Activated CD4-positive, alpha-beta T cell treated with anti-CD3 and anti-CD28 coated beads, Interleukin-2, amount 10 ng/mL, durations not matched to agents 7 days and 5 days (primary cell): Measurements from ENCODE around the gene PHACTR1. TPM values are rescaled to one million over a fixed set of nuclear protein-coding genes. Genes with fewer than 3 reads are reported as not detected.

Experiments used
- CTCF ChIA-PET: fragments of 350-600 bp; sonication (Branson Sonifier 250); formaldehyde crosslinking; loops from one replicate; lab custom pipeline; 2021; ENCODE audit warnings: antibody characterized with exemption; lab: Charles Lee
- POLR2A ChIA-PET: fragments of 350-600 bp; sonication (Branson Sonifier 250); formaldehyde crosslinking; loops from one replicate; lab custom pipeline; 2021; ENCODE audit warnings: antibody characterized with exemption; lab: Charles Lee
- DNase-seq: peaks from one replicate; pipeline ENCODE4 v3.0.0-alpha.2; 2020
- H3K27ac Mint-ChIP-seq: one replicate; pipeline ENCODE4 v1.8.0; 2021; ENCODE audit warnings: mild to moderate bottlenecking, moderate library complexity, mixed read lengths
- H3K27me3 Mint-ChIP-seq: one replicate; pipeline ENCODE4 v1.8.0; 2021; ENCODE audit warnings: mixed read lengths
- H3K36me3 Mint-ChIP-seq: one replicate; pipeline ENCODE4 v1.8.0; 2021; ENCODE audit warnings: low read depth, mixed read lengths
- H3K4me1 Mint-ChIP-seq: one replicate; pipeline ENCODE4 v1.8.0; 2021; ENCODE audit warnings: mixed read lengths
- H3K4me3 Mint-ChIP-seq: one replicate; pipeline ENCODE4 v1.8.0; 2021; ENCODE audit warnings: mild to moderate bottlenecking, moderate library complexity, mixed read lengths
- H3K9me3 Mint-ChIP-seq: one replicate; pipeline ENCODE4 v1.8.0; 2021; ENCODE audit warnings: mixed read lengths
- total RNA-seq, 2 experiments: library from RNA; stranded (reverse); gene quantifications; one replicate each; pipeline ENCODE4 v1.2.3, GENCODE V29; 2021

PHACTR1 gene
- total RNA-seq, 2 experiments from 2014 or later = 0.19 to 0.32 TPM

DNA sequence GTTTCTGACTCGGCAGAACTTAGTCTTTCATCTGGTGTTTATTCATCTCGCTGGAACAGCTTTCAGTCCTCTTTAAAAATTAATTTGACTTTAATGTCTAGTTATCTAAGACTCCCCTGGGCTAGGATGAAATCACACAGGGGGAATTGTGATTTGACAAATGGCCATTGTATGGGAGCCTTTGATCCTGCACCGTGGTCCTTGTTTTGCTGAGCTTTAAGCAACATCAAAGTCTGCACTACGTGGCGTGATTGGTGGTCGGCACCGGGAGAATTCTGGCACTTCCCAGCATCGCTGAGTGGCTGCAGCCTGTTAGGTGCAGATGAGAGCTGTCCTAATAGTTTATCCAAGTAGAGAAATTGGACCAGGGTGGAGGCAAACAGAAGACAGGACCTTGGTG lies 464.8 kb downstream of the PHACTR1 start:
- no peak overlapping the region for H3K4me3 Mint-ChIP-seq
- no peaks in the 10 kb centered on the region for H3K36me3 Mint-ChIP-seq
- H3K27me3 Mint-ChIP-seq = peaks cover 6% of the 10 kb centered on the region
- H3K9me3 Mint-ChIP-seq = no peaks in the 10 kb centered on the region
- no peak for DNase-seq
- H3K4me1 Mint-ChIP-seq = peaks cover 14% of the 10 kb centered on the region
- H3K27ac Mint-ChIP-seq = no peak overlapping the region
- POLR2A ChIA-PET = no interaction called here
- CTCF ChIA-PET = no interaction called here

DNA sequence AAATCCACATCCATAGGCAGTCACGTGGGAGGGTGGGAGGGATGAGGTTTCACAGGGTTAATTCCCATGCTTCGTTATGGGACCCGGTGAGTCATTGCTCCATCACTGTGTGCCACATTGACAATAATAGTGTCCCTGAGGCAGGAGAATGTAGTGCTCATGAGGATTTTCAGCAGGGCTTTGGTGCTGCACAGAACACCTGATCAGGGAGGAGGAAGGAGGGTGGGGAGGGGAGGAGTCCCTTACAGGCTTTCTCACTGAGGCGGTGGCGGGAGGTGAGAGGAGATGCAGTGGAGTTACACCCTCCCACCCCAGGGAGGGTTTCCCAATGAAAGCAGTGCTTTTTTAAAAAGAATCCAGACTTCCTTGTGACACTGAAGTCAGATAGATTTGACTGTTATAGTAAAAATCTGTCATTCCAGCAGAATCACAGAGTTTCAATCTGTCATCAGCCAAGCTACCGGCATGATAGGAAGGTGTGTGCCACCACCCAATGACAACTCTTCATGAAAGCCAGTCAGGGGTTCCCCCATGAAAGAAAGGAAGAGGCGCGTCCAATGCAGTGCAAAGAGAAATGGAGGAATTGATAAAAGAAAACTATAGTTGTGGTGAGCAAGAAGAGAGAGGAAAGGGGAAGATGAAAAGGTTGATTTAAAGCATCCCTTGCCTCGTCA lies 467.0 kb downstream of the PHACTR1 start:
- ChIA-PET CTCF (no interaction called here), POLR2A (no interaction called here)
- peaks cover 8% of the 10 kb centered on the region for H3K4me1 Mint-ChIP-seq
- DNase-seq = no peak
- no peak overlapping the region for H3K27ac Mint-ChIP-seq
- H3K9me3 Mint-ChIP-seq = no peaks in the 10 kb centered on the region
- H3K27me3 Mint-ChIP-seq = peaks cover 8% of the 10 kb centered on the region
- no peaks in the 10 kb centered on the region for H3K36me3 Mint-ChIP-seq
- no peak overlapping the region for H3K4me3 Mint-ChIP-seq

- peaks cover 5% of the 10 kb centered on the region for H3K4me1 Mint-ChIP-seq
- H3K27ac Mint-ChIP-seq = no peak overlapping the region
- H3K36me3 Mint-ChIP-seq = no peaks in the 10 kb centered on the region
- ChIA-PET POLR2A (no interaction called here), CTCF (no interaction called here)
- DNase-seq = no peak
- no peaks in the 10 kb centered on the region for H3K9me3 Mint-ChIP-seq
- H3K4me3 Mint-ChIP-seq = no peak overlapping the region
- H3K27me3 Mint-ChIP-seq = peaks cover 10% of the 10 kb centered on the region
Measured at GRCh38 chr6:13184089-13184468, 467.5 kb downstream of the PHACTR1 start.

DNA sequence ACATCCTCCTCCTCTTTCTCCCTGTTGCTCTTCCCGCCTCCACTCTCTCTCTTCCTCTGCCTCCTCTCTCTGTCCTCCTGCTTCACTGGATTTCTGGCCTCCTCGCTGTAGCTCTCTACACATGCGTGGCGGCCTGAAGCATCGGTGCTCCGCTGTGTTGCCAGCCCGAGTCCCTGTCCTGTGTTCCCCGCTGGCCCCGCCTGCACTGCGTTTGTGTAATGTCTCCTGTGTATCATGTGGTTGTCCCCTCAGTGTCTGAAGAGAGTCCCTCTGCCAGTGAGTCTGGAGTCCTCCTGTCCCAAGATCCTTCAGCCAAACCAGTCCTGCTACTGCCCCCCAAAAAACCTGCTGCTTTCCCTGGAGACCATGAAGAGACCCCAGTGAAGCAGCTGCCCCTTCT lies 468.0 kb downstream of the PHACTR1 start:
- ChIA-PET POLR2A (no interaction called here), CTCF (no interaction called here)
- Mint-ChIP-seq H3K4me1 (peaks cover 4% of the 10 kb centered on the region), H3K27ac (no peak overlapping the region), H3K27me3 (peaks cover 10% of the 10 kb centered on the region), H3K4me3 (no peak overlapping the region), H3K36me3 (no peaks in the 10 kb centered on the region), H3K9me3 (no peaks in the 10 kb centered on the region)
- DNase-seq = no peak

DNA sequence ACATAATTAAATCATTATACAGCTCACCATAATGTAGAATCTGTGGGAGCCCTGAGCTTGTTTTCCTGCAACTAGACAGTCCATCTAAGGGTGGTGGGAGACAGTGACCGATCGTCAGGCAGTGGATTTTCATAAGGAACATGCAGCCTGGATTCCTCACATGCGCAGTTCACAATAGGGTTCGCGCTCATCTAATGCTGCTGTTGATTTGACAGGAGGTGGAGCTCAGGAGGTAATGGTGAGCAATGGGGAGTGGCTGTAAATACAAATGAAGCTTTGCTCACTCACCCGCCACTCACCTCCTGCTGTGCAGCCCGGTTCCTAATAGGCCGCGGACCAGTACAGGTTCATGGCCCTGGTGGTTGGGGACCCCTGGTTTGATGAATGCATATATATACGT lies 470.3 kb downstream of the PHACTR1 start:
- no peak overlapping the region for H3K4me3 Mint-ChIP-seq
- H3K36me3 Mint-ChIP-seq = no peaks in the 10 kb centered on the region
- ChIA-PET POLR2A (no interaction called here), CTCF (interaction anchor here (1.0 to 1.3 kb wide), 2 partner anchors 9 to 10 kb away, joined by 3 to 4 read pairs; no protein-coding TSS in a partner anchor)
- no peaks in the 10 kb centered on the region for H3K9me3 Mint-ChIP-seq
- H3K4me1 Mint-ChIP-seq = peaks cover 4% of the 10 kb centered on the region
- no peak overlapping the region for H3K27ac Mint-ChIP-seq
- DNase-seq = no peak
- H3K27me3 Mint-ChIP-seq = peaks cover 10% of the 10 kb centered on the region

GRCh38 chr6:13187692-13188091 lies 471.1 kb downstream of the PHACTR1 start:
- DNase-seq = no peak
- ChIA-PET CTCF (interaction anchor here (1.0 to 1.3 kb wide), 2 partner anchors 10 kb away, joined by 3 to 4 read pairs; no protein-coding TSS in a partner anchor), POLR2A (no interaction called here)
- no peak overlapping the region for H3K4me3 Mint-ChIP-seq
- H3K27me3 Mint-ChIP-seq = peaks cover 13% of the 10 kb centered on the region
- no peaks in the 10 kb centered on the region for H3K9me3 Mint-ChIP-seq
- H3K4me1 Mint-ChIP-seq = peaks cover 4% of the 10 kb centered on the region
- no peak overlapping the region for H3K27ac Mint-ChIP-seq
- no peaks in the 10 kb centered on the region for H3K36me3 Mint-ChIP-seq

DNA sequence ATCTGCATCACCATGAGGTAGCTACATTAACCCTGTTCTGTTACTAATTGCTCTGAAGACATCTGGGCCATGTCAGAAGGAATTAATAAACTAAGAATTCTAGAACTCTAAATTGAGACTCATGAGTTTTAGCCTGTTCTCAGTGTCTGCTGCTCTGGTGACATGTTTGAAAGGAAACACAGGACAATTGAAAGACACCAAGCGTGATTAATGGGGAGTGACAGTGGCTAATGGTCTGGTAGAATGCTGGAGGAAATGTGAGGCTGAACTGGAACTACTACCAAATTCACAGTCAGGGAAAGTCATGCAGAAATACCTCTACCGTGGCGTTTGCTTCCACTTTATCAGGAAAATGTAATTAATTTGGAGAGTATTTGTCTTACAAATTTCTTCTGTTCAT lies 471.7 kb downstream of the PHACTR1 start:
- H3K9me3 Mint-ChIP-seq = no peaks in the 10 kb centered on the region
- H3K36me3 Mint-ChIP-seq = no peaks in the 10 kb centered on the region
- H3K27me3 Mint-ChIP-seq = peaks cover 13% of the 10 kb centered on the region
- no peak for DNase-seq
- H3K27ac Mint-ChIP-seq = no peak overlapping the region
- H3K4me1 Mint-ChIP-seq = peaks cover 4% of the 10 kb centered on the region
- POLR2A ChIA-PET = no interaction called here
- CTCF ChIA-PET = interaction anchor here (1.3 kb wide), 1 partner anchor 10 kb away, joined by 3 read pairs; no protein-coding TSS in a partner anchor
- H3K4me3 Mint-ChIP-seq = no peak overlapping the region

- Mint-ChIP-seq H3K4me1 (no peaks in the 10 kb centered on the region), H3K4me3 (no peak overlapping the region), H3K36me3 (no peaks in the 10 kb centered on the region), H3K9me3 (no peaks in the 10 kb centered on the region), H3K27ac (no peak overlapping the region), H3K27me3 (peaks cover 10% of the 10 kb centered on the region)
- DNase-seq = no peak
- CTCF ChIA-PET = interaction anchor here (0.6 to 0.7 kb wide), 2 partner anchors 19 to 51 kb away, joined by 3 to 4 read pairs; no protein-coding TSS in a partner anchor
- POLR2A ChIA-PET = no interaction called here
Measured at GRCh38 chr6:13189710-13190109, 473.1 kb downstream of the PHACTR1 start.

GRCh38 chr6:13190376-13190775 lies 473.8 kb downstream of the PHACTR1 start:
- POLR2A ChIA-PET = no interaction called here
- H3K9me3 Mint-ChIP-seq = no peaks in the 10 kb centered on the region
- H3K27ac Mint-ChIP-seq = no peak overlapping the region
- DNase-seq = no peak
- CTCF ChIA-PET = interaction anchor here (0.7 kb wide), 1 partner anchor 19 kb away, joined by 3 read pairs; no protein-coding TSS in a partner anchor
- no peak overlapping the region for H3K4me3 Mint-ChIP-seq
- no peaks in the 10 kb centered on the region for H3K4me1 Mint-ChIP-seq
- peaks cover 10% of the 10 kb centered on the region for H3K27me3 Mint-ChIP-seq
- H3K36me3 Mint-ChIP-seq = no peaks in the 10 kb centered on the region

DNA sequence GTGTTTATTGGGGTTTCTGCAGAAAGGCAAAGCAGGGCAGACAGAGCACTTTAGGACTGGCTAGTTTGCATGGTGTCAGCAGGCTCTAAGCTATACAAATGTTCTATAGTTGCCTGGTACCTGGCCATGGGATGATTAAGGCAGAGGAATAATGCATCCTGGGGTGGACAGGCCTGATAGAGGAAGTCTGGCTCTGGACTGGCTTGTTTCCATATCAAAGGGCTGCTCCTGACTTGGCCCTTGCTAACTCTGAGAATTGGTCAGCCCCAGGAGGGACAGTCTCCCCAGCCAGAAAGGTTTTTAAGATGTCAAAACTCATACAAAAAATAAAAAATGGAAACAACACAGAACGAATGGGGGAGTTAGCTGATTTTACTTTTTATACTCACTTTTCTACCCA lies 474.9 kb downstream of the PHACTR1 start:
- Mint-ChIP-seq H3K9me3 (no peaks in the 10 kb centered on the region), H3K27me3 (peaks cover 7% of the 10 kb centered on the region), H3K36me3 (no peaks in the 10 kb centered on the region), H3K4me3 (no peak overlapping the region), H3K4me1 (no peaks in the 10 kb centered on the region), H3K27ac (no peak overlapping the region)
- no peak for DNase-seq
- CTCF ChIA-PET = no interaction called here
- POLR2A ChIA-PET = no interaction called here

DNA sequence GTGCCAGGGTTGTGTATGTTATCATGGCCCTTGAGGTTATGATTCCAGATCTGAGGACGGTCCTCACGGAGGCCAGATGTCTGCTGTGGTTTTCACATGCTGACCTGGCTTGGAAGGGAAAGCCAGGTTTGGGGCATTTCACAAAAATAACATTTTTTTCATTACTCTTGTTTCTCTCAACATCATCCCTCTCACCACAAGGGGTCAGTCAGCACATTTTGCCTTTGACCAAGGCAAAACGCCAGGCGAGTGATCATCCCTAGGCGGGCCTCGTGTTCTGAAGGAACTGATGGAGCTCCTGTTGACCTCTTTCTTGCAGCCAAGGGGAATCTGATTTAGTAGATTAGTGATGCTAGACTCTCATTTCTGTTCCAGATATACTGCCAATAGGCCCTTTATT lies 478.3 kb downstream of the PHACTR1 start:
- POLR2A ChIA-PET = no interaction called here
- Mint-ChIP-seq H3K4me3 (no peak overlapping the region), H3K27ac (no peak overlapping the region), H3K27me3 (peaks cover 3% of the 10 kb centered on the region), H3K9me3 (no peaks in the 10 kb centered on the region), H3K4me1 (no peaks in the 10 kb centered on the region), H3K36me3 (no peaks in the 10 kb centered on the region)
- no peak for DNase-seq
- CTCF ChIA-PET = interaction anchor here (0.5 kb wide), 1 partner anchor 136 kb away, joined by 4 read pairs; no protein-coding TSS in a partner anchor

DNA sequence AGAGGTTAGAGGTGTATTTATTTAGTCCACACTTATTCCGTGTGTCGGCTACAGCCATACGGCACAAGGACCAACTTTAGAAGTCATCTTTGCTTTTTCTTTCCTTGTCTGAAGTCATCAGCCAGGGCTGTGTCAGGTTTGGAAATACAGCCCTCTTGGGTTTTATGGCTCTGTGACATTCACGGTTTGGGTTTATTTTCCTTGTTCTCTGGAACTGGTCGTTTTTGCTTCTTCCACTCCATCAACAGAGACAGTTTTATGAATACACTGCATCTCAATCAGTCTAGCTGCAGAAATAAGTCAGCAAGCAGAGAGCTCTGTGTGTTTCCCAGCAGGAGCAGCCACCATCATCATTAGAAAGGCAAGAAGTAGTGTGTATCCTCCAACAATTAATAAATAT lies 479.2 kb downstream of the PHACTR1 start:
- H3K4me3 Mint-ChIP-seq = no peak overlapping the region
- H3K9me3 Mint-ChIP-seq = no peaks in the 10 kb centered on the region
- ChIA-PET POLR2A (no interaction called here), CTCF (no interaction called here)
- no peak overlapping the region for H3K27ac Mint-ChIP-seq
- DNase-seq = no peak
- H3K4me1 Mint-ChIP-seq = no peaks in the 10 kb centered on the region
- H3K36me3 Mint-ChIP-seq = no peaks in the 10 kb centered on the region
- H3K27me3 Mint-ChIP-seq = peaks cover 3% of the 10 kb centered on the region

DNA sequence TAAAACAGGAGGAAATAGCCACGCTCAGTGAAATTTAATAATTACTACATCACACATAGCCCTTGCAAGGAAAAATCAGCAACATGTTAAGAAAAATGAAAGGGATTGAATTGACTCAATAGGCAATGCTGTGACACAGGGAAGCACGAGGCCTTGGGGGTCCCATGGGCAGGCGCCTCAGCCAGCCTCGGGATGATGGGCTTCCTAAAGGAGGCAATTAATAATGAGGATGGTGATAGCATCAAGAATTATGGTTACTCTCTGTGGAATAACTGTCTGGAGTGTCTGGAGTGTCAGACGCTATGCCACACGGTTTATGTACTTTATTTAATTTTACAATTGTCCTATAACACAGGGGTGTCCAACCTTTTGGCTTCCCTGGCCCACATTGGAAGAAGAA lies 481.6 kb downstream of the PHACTR1 start:
- Mint-ChIP-seq H3K27ac (no peak overlapping the region), H3K4me1 (no peaks in the 10 kb centered on the region), H3K27me3 (no peaks in the 10 kb centered on the region), H3K4me3 (no peak overlapping the region), H3K36me3 (no peaks in the 10 kb centered on the region), H3K9me3 (no peaks in the 10 kb centered on the region)
- no peak for DNase-seq
- ChIA-PET POLR2A (no interaction called here), CTCF (interaction anchor here (0.7 kb wide), 1 partner anchor 87 kb away, joined by 3 read pairs; no protein-coding TSS in a partner anchor)

GRCh38 chr6:13201336-13201735 lies 484.8 kb downstream of the PHACTR1 start:
- Mint-ChIP-seq H3K4me3 (no peak overlapping the region), H3K36me3 (no peaks in the 10 kb centered on the region), H3K4me1 (no peaks in the 10 kb centered on the region), H3K27me3 (no peaks in the 10 kb centered on the region), H3K9me3 (no peaks in the 10 kb centered on the region), H3K27ac (no peak overlapping the region)
- ChIA-PET CTCF (no interaction called here), POLR2A (no interaction called here)
- no peak for DNase-seq
